Measurements from ENCODE around the gene FAM217A. TPM values are rescaled to one million over a fixed set of nuclear protein-coding genes. Genes with fewer than 3 reads are reported as not detected.
"Not testable (repeated sequence)": the region's sequence is repeated elsewhere in the genome, so short reads cannot be mapped to it uniquely, and the experiment has no call there.

Gene FAM217A
- total and polyA plus RNA-seq, 8 donors: 0.08 to 0.68 TPM; not detected in 6

DNA sequence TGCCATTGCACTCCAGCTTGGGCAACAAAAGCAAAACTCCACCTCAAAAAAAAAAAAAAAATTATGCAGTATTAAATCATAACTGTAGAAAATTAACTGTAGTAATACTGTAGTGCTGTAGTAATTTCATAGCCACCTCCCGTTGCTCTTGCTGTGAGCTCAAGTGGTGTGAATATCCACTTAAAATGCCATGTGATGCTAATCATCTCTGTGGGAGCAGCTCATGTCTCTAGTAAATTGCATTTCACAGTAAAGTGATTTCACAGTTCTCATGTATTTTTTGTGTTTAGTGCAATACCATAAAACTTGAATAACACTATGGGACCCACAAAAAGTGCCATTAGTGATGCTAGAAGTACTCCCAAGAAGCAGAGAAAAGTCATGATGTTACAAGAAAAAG lies 14.4 kb upstream of the FAM217A start:
- no peak overlapping the region for H3K27ac ChIP-seq
- H3K27me3 ChIP-seq: no peaks in the 10 kb centered on the region
- intact Hi-C loops (cut with DNase I; ENCODE audit: low total_unique reads): no loop called here
- TF ChIP-seq EP300 (IDR thresholded peaks at IDR 0.05) (no peak), POLR2AphosphoS5 (IDR thresholded peaks at IDR 0.05) (no peak)
- TF ChIP-seq, protein P1, sequence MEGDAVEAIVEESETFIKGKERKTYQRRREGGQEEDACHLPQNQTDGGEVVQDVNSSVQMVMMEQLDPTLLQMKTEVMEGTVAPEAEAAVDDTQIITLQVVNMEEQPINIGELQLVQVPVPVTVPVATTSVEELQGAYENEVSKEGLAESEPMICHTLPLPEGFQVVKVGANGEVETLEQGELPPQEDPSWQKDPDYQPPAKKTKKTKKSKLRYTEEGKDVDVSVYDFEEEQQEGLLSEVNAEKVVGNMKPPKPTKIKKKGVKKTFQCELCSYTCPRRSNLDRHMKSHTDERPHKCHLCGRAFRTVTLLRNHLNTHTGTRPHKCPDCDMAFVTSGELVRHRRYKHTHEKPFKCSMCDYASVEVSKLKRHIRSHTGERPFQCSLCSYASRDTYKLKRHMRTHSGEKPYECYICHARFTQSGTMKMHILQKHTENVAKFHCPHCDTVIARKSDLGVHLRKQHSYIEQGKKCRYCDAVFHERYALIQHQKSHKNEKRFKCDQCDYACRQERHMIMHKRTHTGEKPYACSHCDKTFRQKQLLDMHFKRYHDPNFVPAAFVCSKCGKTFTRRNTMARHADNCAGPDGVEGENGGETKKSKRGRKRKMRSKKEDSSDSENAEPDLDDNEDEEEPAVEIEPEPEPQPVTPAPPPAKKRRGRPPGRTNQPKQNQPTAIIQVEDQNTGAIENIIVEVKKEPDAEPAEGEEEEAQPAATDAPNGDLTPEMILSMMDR (IDR thresholded peaks at IDR 0.05): no peak
- WGBS, 5 donors: 74 to 91% (median 84%) methylated on average over 1 of the region's 1 CpG
- H3K4me1 ChIP-seq: no peaks in the 10 kb centered on the region
- no peaks in the 10 kb centered on the region for H3K36me3 ChIP-seq
- DNase-seq: no peak
- H3K9me3 ChIP-seq: no peaks in the 10 kb centered on the region
- no peak overlapping the region for H3K4me3 ChIP-seq

DNA sequence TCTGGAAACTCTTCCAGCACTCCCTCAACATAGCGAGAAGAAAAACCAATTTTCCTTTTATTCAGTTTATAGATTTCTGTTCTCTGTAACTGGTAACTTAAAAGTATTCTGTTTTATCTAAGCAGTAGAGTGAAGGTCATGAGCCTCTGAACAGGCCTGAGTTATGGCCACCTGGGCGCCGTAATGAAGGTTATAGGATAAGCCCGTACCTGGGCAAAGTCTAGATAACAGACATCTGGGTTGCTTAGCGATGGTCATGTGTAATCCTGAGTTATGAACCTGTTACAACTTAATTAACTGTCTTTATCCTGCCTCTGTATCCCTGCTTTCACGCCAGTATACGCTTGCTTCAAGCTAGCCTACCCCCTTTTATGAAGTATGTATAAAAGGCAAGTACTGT lies 13.0 kb upstream of the FAM217A start:
- no peaks in the 10 kb centered on the region for H3K27me3 ChIP-seq
- TF ChIP-seq, protein P1 (IDR thresholded peaks at IDR 0.05): no peak
- intact Hi-C loops (cut with DNase I; ENCODE audit: low total_unique reads): no loop called here
- H3K9me3 ChIP-seq: no peaks in the 10 kb centered on the region
- WGBS, 5 donors: 67 to 77% (median 71%) methylated on average over 7 of the region's 7 CpGs
- peaks cover 0 to 3% (median 1%) of the 10 kb centered on the region in 4 donors for H3K4me1 ChIP-seq
- H3K4me3 ChIP-seq: no peak overlapping the region
- DNase-seq: peak in 1 of 2 donors; percentile 60
- H3K27ac ChIP-seq: no peak overlapping the region
- no peaks in the 10 kb centered on the region for H3K36me3 ChIP-seq

DNA sequence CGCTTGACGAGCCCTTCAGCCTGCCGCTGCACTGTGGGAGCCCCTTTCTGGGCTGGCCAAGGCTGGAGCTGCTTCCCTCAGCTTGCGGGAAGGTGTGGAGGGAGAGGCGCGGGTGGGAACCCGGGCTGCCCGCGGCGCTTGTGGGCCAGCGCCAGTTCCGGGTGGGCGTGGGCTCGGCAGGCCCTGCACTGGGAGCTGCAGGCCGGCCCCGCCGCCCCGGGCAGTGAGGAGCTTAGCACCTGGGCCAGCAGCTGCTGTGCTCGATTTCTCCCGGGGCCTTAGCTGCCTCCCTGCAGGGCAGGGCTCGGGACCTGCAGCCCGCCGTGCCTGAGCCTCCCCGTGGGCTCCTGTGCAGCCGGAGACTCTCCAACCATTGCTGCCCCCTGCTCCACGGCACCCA lies 11.1 kb upstream of the FAM217A start:
- intact Hi-C loops (cut with DNase I; ENCODE audit: low total_unique reads); DNase-seq; H3K4me1 ChIP-seq; H3K27ac ChIP-seq; H3K36me3 ChIP-seq; H3K27me3 ChIP-seq; H3K4me3 ChIP-seq; H3K9me3 ChIP-seq: not testable (repeated sequence)
- WGBS, 5 donors: 95 to 99% (median 97%) methylated on average over 26 of the region's 26 CpGs; no CpG with 5 or more reads in 1 of the 5 donors

DNA sequence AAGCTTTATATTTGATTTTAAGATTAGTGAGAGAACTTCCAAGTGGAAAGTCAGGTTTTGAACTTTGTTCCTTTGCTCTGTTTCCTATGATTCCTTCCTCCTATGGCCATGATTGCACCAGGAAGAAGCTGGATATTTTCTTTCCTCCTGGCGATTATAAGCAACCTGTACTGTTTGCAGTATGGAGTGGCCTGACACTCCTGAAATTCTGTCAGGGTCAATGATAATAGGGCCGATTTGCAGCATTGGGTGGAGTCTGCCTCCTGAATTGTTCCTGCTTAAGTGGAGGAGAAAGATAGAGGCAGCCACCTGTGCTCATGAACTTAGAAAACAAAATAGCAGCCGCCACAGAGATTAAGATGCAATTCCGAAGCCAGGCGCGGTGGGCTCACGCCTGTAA lies 9.8 kb upstream of the FAM217A start:
- peak in 1 of 2 donors; percentile 61 for DNase-seq
- Histone ChIP-seq H3K27ac (peak overlapping the region in 2 of 5 donors; percentile 33 to 68), H3K27me3 (no peaks in the 10 kb centered on the region), H3K9me3 (no peaks in the 10 kb centered on the region), H3K36me3 (no peaks in the 10 kb centered on the region), H3K4me3 (no peak overlapping the region), H3K4me1 (peaks cover 0 to 6% (median 3%) of the 10 kb centered on the region in 4 donors)
- intact Hi-C loops (cut with DNase I; ENCODE audit: low total_unique reads): no loop called here
- WGBS, 5 donors: 40 to 68% (median 54%) methylated on average over 7 of the region's 7 CpGs
- TF ChIP-seq POLR2AphosphoS5 (IDR thresholded peaks at IDR 0.05) (peak in 1 of 3 donors; percentile 75), POLR2A (IDR thresholded peaks at IDR 0.05) (no peak), EP300 (IDR thresholded peaks at IDR 0.05) (no peak)

DNA sequence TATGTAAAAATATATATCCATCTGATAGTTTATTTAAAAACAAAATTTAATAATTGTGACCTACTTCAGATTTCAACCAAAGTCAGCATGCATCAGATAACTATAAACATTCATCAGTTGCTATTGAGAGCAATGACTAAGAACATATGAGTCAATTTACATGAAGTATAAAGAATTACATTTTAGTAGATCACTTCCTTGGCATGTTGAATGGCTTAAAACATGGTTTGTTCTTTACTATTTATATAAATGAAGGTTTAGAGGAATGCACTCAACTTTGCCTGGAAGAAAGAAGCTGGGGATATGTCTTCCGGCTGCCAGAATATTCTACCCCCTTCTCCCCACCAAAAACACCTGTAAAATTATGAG lies 6.4 kb upstream of the FAM217A start:
- no peak for DNase-seq
- Histone ChIP-seq H3K27me3 (no peaks in the 10 kb centered on the region), H3K9me3 (no peaks in the 10 kb centered on the region), H3K36me3 (no peaks in the 10 kb centered on the region), H3K27ac (no peak overlapping the region), H3K4me1 (peaks cover 0 to 6% (median 3%) of the 10 kb centered on the region in 4 donors), H3K4me3 (no peak overlapping the region)
- 90 to 97% (median 94%) methylated on average over 1 of the region's 1 CpG for WGBS, 5 donors
- TF ChIP-seq EP300 (IDR thresholded peaks at IDR 0.05) (no peak), POLR2A (IDR thresholded peaks at IDR 0.05) (no peak), POLR2AphosphoS5 (IDR thresholded peaks at IDR 0.05) (no peak)
- TF ChIP-seq, protein P1 (IDR thresholded peaks at IDR 0.05): no peak
- intact Hi-C loops (cut with DNase I; ENCODE audit: low total_unique reads): no loop called here

All from stomach (tissue), 9 donors.